HG02759 (cell line): ENCODE data around the gene RAB11FIP5.

Experiments
- ATAC-seq: cut with Tn5 transposase; IDR thresholded peaks from one replicate; pipeline ENCODE4 v1.9.1; 2021; ENCODE audit warnings: mild to moderate bottlenecking, moderate library complexity; ENCODE audit not compliant: unreplicated experiment

Gene RAB11FIP5

GRCh38 chr2:73035899-73036711 lies 76.6 kb downstream of the RAB11FIP5 start:
- ATAC-seq, result no peak

GRCh38 chr2:73034661-73035375 lies 77.9 kb downstream of the RAB11FIP5 start:
- no peak for ATAC-seq

GRCh38 chr2:73033766-73034381 lies 78.9 kb downstream of the RAB11FIP5 start:
- no peak for ATAC-seq

GRCh38 chr2:73033142-73033765 lies 79.5 kb downstream of the RAB11FIP5 start:
- no peak for ATAC-seq

GRCh38 chr2:73032702-73033097 lies 80.0 kb downstream of the RAB11FIP5 start:
- no peak for ATAC-seq

GRCh38 chr2:73031725-73032701 lies 80.7 kb downstream of the RAB11FIP5 start:
- no peak for ATAC-seq

GRCh38 chr2:73031095-73031678 lies 81.6 kb downstream of the RAB11FIP5 start:
- ATAC-seq, result no peak

- ATAC-seq, result no peak
Measured at GRCh38 chr2:73028841-73029240, 83.9 kb downstream of the RAB11FIP5 start.

- no peak for ATAC-seq
Measured at GRCh38 chr2:73027340-73027739, 85.4 kb downstream of the RAB11FIP5 start.

GRCh38 chr2:73023497-73023896 lies 89.3 kb downstream of the RAB11FIP5 start:
- no peak for ATAC-seq
